ENCODE results near the gene ILF2. TPM values are rescaled to one million over a fixed set of nuclear protein-coding genes. Genes with fewer than 3 reads are reported as not detected.

The ILF2 gene
- total and polyA plus RNA-seq, 2 donors (not counting 1 experiment from before 2014, with no cell fraction given): 89.8 to 94.0 TPM

DNA sequence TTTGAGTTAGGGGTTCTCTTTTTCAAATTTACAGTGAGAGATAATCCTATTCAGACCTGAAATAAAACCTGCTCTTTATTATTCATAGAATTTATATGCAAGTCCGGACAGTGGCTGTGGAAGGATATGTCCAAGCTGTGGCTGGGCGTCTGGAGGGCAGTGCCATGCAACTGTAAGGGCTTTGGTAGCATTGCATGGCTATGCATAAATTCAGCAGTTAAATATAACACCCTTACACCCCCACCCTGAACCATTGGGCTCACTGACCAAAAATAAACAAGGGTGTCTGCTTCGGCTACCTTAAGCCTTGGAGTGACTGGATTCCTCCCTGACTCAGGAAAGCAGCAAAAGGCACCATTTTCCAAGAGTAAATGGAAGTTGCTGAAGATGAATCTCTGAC is 31.5 kb downstream of the ILF2 start:
- Histone ChIP-seq H3K4me2 (replicated peaks; ENCODE audit: low read depth, low read length, poor library complexity, severe bottlenecking) (no peak overlapping the region), H3K9ac (ENCODE audit: low read length) (no peak overlapping the region), H3K79me2 (ENCODE audit: control insufficient read depth, insufficient read depth, low read length) (peaks cover 88% of the 10 kb centered on the region), H3K27me3 (replicated peaks in 1 of 4; ENCODE audit: control extremely low read depth in 1 of 4, control insufficient read depth in 3 of 4, insufficient read depth in 4 of 4, low read length in 3 of 4) (no peaks in the 10 kb centered on the region), H2AFZ (ENCODE audit: insufficient read depth, low read depth, low read length, poor library complexity, severe bottlenecking) (no peak overlapping the region), H3K27ac (ENCODE audit: low read length in 2 of 2) (no peak overlapping the region), H3K9me3 (ENCODE audit: control extremely low read depth in 1 of 3, control insufficient read depth in 2 of 3, insufficient read depth in 1 of 3, low read length in 2 of 3) (no peaks in the 10 kb centered on the region), H4K20me1 (ENCODE audit: control insufficient read depth, insufficient read depth, low read length, poor library complexity, severe bottlenecking) (peaks cover 26% of the 10 kb centered on the region), H3K4me1 (ENCODE audit: control insufficient read depth in 2 of 2, insufficient read depth in 2 of 2, low read length in 2 of 2) (peaks cover 5 to 17% of the 10 kb centered on the region in 2 donors), H3K4me3 (ENCODE audit: control extremely low read depth in 1 of 5, extremely low read depth in 1 of 5, insufficient read depth in 1 of 5, low read depth in 2 of 5, low read length in 4 of 5) (no peak overlapping the region), H3K36me3 (replicated peaks in 1 of 2; ENCODE audit: control extremely low read depth in 1 of 2, control insufficient read depth in 1 of 2, extremely low read depth in 1 of 2, insufficient read depth in 2 of 2, low read length in 1 of 2) (peaks cover 46 to 83% of the 10 kb centered on the region in 2 experiments)
- no peak for TF ChIP-seq CTCF (IDR thresholded peaks at IDR 0.05)
- TF ChIP-seq EZH2 (IDR thresholded peaks at IDR 0.05; ENCODE audit: borderline replicate concordance, insufficient read depth, low read depth, low read length, poor library complexity, severe bottlenecking): no peak
- H3K9me3 Mint-ChIP-seq (ENCODE audit: insufficient read depth): no peaks in the 10 kb centered on the region
- ChIA-PET CTCF (no interaction called here), POLR2A (no interaction called here)
- no peaks in the 10 kb centered on the region for H3K27me3 Mint-ChIP-seq
- DNase-seq (no peak), ATAC-seq (ENCODE audit: low read depth) (no peak)
- WGBS (ENCODE audit: insufficient coverage): no CpG with 5 or more reads among the region's 3 CpGs
- H3K4me1 Mint-ChIP-seq: peaks cover 43% of the 10 kb centered on the region
- no peak overlapping the region for H3K27ac Mint-ChIP-seq
- intact Hi-C loops (cut with micrococcal nuclease): loop anchor here (10.0 kb wide), 1 partner anchor 104 kb away; the partner anchor contains the start of gene S100A6
- H3K4me3 Mint-ChIP-seq: no peak overlapping the region

DNA sequence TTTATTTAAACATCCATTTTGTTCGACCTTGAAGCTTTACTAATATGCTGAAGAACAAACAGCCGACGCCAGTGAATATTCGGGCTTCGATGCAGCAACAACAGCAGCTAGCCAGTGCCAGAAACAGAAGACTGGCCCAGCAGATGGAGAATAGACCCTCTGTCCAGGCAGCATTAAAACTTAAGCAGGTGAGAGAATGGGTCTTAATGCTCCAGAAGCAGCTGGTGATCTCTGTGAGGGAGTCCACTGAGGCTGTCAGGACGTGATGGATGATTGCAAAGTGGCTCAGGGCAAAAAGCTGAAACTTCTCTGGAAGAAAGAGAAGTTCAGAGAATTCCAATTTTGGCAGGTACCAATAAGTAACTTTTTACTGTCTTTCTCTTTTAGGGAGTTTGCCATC is 32.5 kb downstream of the ILF2 start:
- peaks cover 26% of the 10 kb centered on the region for H4K20me1 ChIP-seq (ENCODE audit: control insufficient read depth, insufficient read depth, low read length, poor library complexity, severe bottlenecking)
- CTCF ChIA-PET: no interaction called here
- H3K9ac ChIP-seq (ENCODE audit: low read length): no peak overlapping the region

More for the DNA sequence above, 32.5 kb downstream of the ILF2 start:
- POLR2A ChIA-PET: no interaction called here
- ATAC-seq (ENCODE audit: low read depth) (no peak), DNase-seq (no peak)
- Histone ChIP-seq H3K4me1 (ENCODE audit: control insufficient read depth in 2 of 2, insufficient read depth in 2 of 2, low read length in 2 of 2) (peaks cover 8 to 21% of the 10 kb centered on the region in 2 donors), H3K79me2 (ENCODE audit: control insufficient read depth, insufficient read depth, low read length) (peaks cover 89% of the 10 kb centered on the region), H3K27me3 (replicated peaks in 1 of 4; ENCODE audit: control extremely low read depth in 1 of 4, control insufficient read depth in 3 of 4, insufficient read depth in 4 of 4, low read length in 3 of 4) (no peaks in the 10 kb centered on the region), H3K9me3 (ENCODE audit: control extremely low read depth in 1 of 3, control insufficient read depth in 2 of 3, insufficient read depth in 1 of 3, low read length in 2 of 3) (peaks cover 0 to 5% (median 0%) of the 10 kb centered on the region in 3 donors), H3K4me2 (replicated peaks; ENCODE audit: low read depth, low read length, poor library complexity, severe bottlenecking) (no peak overlapping the region), H3K27ac (ENCODE audit: low read length in 2 of 2) (no peak overlapping the region), H2AFZ (ENCODE audit: insufficient read depth, low read depth, low read length, poor library complexity, severe bottlenecking) (no peak overlapping the region), H3K36me3 (replicated peaks in 1 of 2; ENCODE audit: control extremely low read depth in 1 of 2, control insufficient read depth in 1 of 2, extremely low read depth in 1 of 2, insufficient read depth in 2 of 2, low read length in 1 of 2) (peaks cover 46 to 73% of the 10 kb centered on the region in 2 experiments), H3K4me3 (ENCODE audit: control extremely low read depth in 1 of 5, extremely low read depth in 1 of 5, insufficient read depth in 1 of 5, low read depth in 2 of 5, low read length in 4 of 5) (no peak overlapping the region)
- Mint-ChIP-seq H3K27me3 (no peaks in the 10 kb centered on the region), H3K9me3 (ENCODE audit: insufficient read depth) (no peaks in the 10 kb centered on the region), H3K4me3 (no peak overlapping the region), H3K27ac (no peak overlapping the region), H3K4me1 (peaks cover 45% of the 10 kb centered on the region)
- intact Hi-C loops (cut with micrococcal nuclease): loop anchor here (10.0 kb wide), 1 partner anchor 103 kb away; the partner anchor contains the start of gene S100A6
- 93% methylated on average over 6 of the region's 6 CpGs for WGBS (ENCODE audit: insufficient coverage)
- TF ChIP-seq EZH2 (IDR thresholded peaks at IDR 0.05; ENCODE audit: borderline replicate concordance, insufficient read depth, low read depth, low read length, poor library complexity, severe bottlenecking): no peak
- TF ChIP-seq CTCF (IDR thresholded peaks at IDR 0.05): no peak

All from B cell (primary cell).